ENCODE results near the gene TFF3. TPM values are rescaled to one million over a fixed set of nuclear protein-coding genes. Genes with fewer than 3 reads are reported as not detected.

The TFF3 gene
- total and polyA plus RNA-seq, 10 of the 15 experiments (the other 5 are each of a cell fraction or from before 2014, with no cell fraction given), result not detected

- no peak for TF ChIP-seq SUPT20H (IDR thresholded peaks at IDR 0.05; ENCODE audit: borderline replicate concordance, control insufficient read depth, low read depth, low read length)
These were observed 37.4 kb upstream of the TFF3 start (continued) for GRCh38 chr21:42352441-42353095.

GRCh38 chr21:42351626-42352440 lies 36.6 kb upstream of the TFF3 start:
- no peak for FAIRE-seq
- Histone ChIP-seq H3K36me3 (ENCODE audit: control insufficient read depth in 2 of 2, insufficient read depth in 2 of 2, low read length in 1 of 2) (no peaks in the 10 kb centered on the region), H3K79me2 (ENCODE audit: control insufficient read depth, insufficient read depth, low read length) (no peaks in the 10 kb centered on the region), H3K9me3 (replicated peaks; ENCODE audit: control insufficient read depth, insufficient read depth, low read length) (peaks cover 11% of the 10 kb centered on the region; the same call in 2 of the 3 replicates), H3K9ac (ENCODE audit: control insufficient read depth, insufficient read depth, low read length) (no peak overlapping the region), H4K20me1 (ENCODE audit: control insufficient read depth, insufficient read depth) (no peaks in the 10 kb centered on the region), H3K4me2 (ENCODE audit: control insufficient read depth, insufficient read depth) (no peak overlapping the region), H2AFZ (ENCODE audit: control insufficient read depth, low read depth, low read length) (no peak overlapping the region), H3K27ac (ENCODE audit: control insufficient read depth, insufficient read depth) (no peak overlapping the region), H3K27me3 (replicated peaks in 1 of 2; ENCODE audit: control insufficient read depth in 2 of 2, insufficient read depth in 2 of 2, low read length in 1 of 2) (no peaks in the 10 kb centered on the region), H3K4me3 (no peak overlapping the region), H3K4me1 (ENCODE audit: control insufficient read depth, insufficient read depth, low read length) (no peaks in the 10 kb centered on the region)
- no peak for DNase-seq (ENCODE audit: low read depth, low spot score)
- ATAC-seq, result no peak
- ChIA-PET CTCF (no interaction called here), RAD21 (ENCODE audit: unreplicated experiment) (no interaction called here), POLR2A (no interaction called here), SMC1A (ENCODE audit: uncharacterized antibody, unreplicated experiment) (no interaction called here)
- no TSS peak for BruUV-seq (replicated peaks)
- WGBS (ENCODE audit: insufficient coverage, insufficient replicate concordance, low lambda C conversion rate, missing lambda C conversion rate), result 9% methylated on average over 10 of the region's 11 CpGs
- TF ChIP-seq FOS (IDR thresholded peaks at IDR 0.05; ENCODE audit: borderline replicate concordance, extremely low read depth, insufficient read length) (no peak), ZNF687 (IDR thresholded peaks at IDR 0.05) (no peak)
- in situ Hi-C loops (cut with MboI) (no loop called here), intact Hi-C loops (cut with micrococcal nuclease; ENCODE audit: unreplicated experiment) (no loop called here)

Data from GM12878 (cell line).